ENCODE results near the gene SLC25A4.

- TF ChIP-seq CTCF (IDR thresholded peaks at IDR 0.05) (no peak), SIN3A (IDR thresholded peaks at IDR 0.05; ENCODE audit: borderline replicate concordance, insufficient read depth, low read depth, low read length) (no peak), REST (IDR thresholded peaks at IDR 0.05; ENCODE audit: insufficient read depth in 1 of 2, low read depth in 2 of 2, low read length in 1 of 2) (no peak), TCF7L2 (IDR thresholded peaks at IDR 0.05; ENCODE audit: low read depth, low read length) (no peak), POLR2AphosphoS5 (IDR thresholded peaks at IDR 0.05; ENCODE audit: low read depth, low read length) (no peak)
These were observed 36.7 kb upstream of the SLC25A4 start for GRCh38 chr4:185106353-185106752.
